GM12874 (cell line): Measurements from ENCODE around the gene ZNF473.

Experiments
- CTCF ChIP-seq: IDR thresholded peaks from 2 replicates; pipeline ENCODE4 v1.5.1; 2011; ENCODE audit warnings: low read depth, mild to moderate bottlenecking, control low read depth, low read length, moderate library complexity; ENCODE audit not compliant: insufficient read depth

ZNF473 gene

GRCh38 chr19:50025794-50026549 is at the start of gene ZNF473:
ZNF473 (plus strand) TSS chr19:50026005; CDS start chr19:50031083, 5,078 bp downstream.
- TF ChIP-seq CTCF: no peak

GRCh38 chr19:49976496-49976895 is 49.3 kb upstream of the ZNF473 start:
- TF ChIP-seq CTCF: no peak

GRCh38 chr19:49977076-49977475 is 48.7 kb upstream of the ZNF473 start:
- no peak for TF ChIP-seq CTCF

GRCh38 chr19:49977881-49978280 is 47.9 kb upstream of the ZNF473 start:
- no peak for TF ChIP-seq CTCF

- TF ChIP-seq CTCF: no peak
These were observed 47.5 kb upstream of the ZNF473 start for GRCh38 chr19:49978324-49978723.

- TF ChIP-seq CTCF: no peak
These were observed 43.9 kb upstream of the ZNF473 start for GRCh38 chr19:49981603-49982593.

- peak; percentile 88 for TF ChIP-seq CTCF
These were observed 42.1 kb upstream of the ZNF473 start for GRCh38 chr19:49983645-49984229.
